ENCODE data around the gene CHI3L2.

The CHI3L2 gene

DNA sequence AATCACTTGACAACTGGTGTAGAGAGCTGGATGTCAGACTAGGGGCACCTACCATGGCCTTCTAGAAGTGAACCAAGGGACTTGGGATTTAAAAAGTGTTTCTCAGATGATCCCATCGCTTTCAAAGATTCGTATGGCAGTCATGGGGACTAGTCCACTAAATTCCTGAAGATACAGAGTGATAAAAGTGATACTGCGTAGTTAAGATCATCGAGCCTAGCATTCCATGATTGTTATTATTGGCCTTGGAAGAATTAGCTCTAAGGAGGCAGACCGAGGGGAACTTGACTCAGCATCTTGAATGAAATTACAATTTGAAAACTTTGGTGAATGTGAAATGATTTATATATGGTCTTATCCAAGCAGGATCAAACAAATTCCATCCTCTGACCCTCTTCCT lies 61.9 kb downstream of the CHI3L2 start:
- no peak for TF ChIP-seq ZFX (IDR thresholded peaks at IDR 0.05)
- TF ChIP-seq, protein P1, sequence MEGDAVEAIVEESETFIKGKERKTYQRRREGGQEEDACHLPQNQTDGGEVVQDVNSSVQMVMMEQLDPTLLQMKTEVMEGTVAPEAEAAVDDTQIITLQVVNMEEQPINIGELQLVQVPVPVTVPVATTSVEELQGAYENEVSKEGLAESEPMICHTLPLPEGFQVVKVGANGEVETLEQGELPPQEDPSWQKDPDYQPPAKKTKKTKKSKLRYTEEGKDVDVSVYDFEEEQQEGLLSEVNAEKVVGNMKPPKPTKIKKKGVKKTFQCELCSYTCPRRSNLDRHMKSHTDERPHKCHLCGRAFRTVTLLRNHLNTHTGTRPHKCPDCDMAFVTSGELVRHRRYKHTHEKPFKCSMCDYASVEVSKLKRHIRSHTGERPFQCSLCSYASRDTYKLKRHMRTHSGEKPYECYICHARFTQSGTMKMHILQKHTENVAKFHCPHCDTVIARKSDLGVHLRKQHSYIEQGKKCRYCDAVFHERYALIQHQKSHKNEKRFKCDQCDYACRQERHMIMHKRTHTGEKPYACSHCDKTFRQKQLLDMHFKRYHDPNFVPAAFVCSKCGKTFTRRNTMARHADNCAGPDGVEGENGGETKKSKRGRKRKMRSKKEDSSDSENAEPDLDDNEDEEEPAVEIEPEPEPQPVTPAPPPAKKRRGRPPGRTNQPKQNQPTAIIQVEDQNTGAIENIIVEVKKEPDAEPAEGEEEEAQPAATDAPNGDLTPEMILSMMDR (conservative IDR thresholded peaks at IDR 0.05), result no peak
- no peak overlapping the region for H3K27ac ChIP-seq

DNA sequence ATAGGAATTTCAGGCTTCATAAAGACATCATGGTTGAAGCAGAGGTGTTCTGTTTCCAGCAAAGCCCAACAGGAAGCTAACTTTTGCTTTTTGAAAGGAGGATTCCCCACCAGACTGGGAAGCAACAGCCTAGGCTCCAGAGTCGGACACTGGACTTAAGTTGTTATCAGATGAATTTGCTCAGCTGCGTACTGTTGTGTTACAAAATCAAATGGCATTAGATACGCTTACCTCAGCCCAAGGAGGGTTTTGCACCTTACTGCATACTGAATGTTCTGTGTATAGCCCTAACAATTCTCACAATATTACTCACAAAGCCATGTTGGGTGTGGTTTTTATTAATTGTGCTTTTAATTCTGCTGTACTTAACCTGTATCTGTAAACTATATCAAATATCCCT lies 62.6 kb downstream of the CHI3L2 start:
- TF ChIP-seq ZFX (IDR thresholded peaks at IDR 0.05), result no peak
- TF ChIP-seq, protein P1 (conservative IDR thresholded peaks at IDR 0.05), result no peak
- H3K27ac ChIP-seq, result no peak overlapping the region

DNA sequence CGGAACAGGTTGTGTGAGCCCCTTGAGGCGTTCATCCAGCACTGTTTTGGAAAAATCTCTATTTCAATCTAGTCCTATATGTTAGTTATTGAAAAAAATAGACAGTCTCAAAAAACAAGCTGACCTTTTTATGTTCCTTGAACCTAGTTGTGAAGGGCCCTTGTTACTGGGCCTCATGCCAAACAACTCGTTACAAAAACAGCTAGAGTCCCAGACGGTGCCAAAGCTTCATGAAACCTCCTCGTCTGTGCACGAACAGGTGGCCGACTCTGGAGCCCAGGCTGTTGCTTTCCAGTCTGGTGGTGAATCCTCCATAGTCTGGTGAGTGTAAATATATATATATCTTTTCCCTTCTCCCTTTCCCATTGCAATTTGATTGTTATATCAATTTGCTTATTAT lies 63.1 kb downstream of the CHI3L2 start, which contains the start of gene CHIA:
Gene CHIA (plus strand): TSS at position 222 of the 400 bp plus-strand sequence. CDS start 19,617 bp downstream, outside the sequence.
- H3K27ac ChIP-seq, result no peak within 1 kb of the TSS
- TF ChIP-seq, protein P1 (conservative IDR thresholded peaks at IDR 0.05), result no peak
- no peak for TF ChIP-seq ZFX (IDR thresholded peaks at IDR 0.05)
